LHCN-M2 (cell line): ENCODE measurements around the gene LGALS7. TPM values are rescaled to one million over a fixed set of nuclear protein-coding genes. Genes with fewer than 3 reads are reported as not detected.
"Not testable (repeated sequence)": the region's sequence is repeated elsewhere in the genome, so short reads cannot be mapped to it uniquely, and the experiment has no call there.

ENCODE experiments used
- DNase-seq: peaks from one replicate; pipeline ENCODE4 v3.0.0-alpha.2; 2012; ENCODE audit warnings: low read depth
- polyA plus RNA-seq: library from polyadenylated mRNA; unstranded; fragments of >200 nt; gene quantifications from one replicate; pipeline ENCODE4 v1.2.1, GENCODE V29; 2012; ENCODE audit warnings: missing spikeins
- total RNA-seq: library from RNA; depleted of rRNA; stranded (reverse); fragments of >200 nt; gene quantifications from 2 replicates; pipeline ENCODE4 v1.2.3, GENCODE V29; 2014; rRNA removed

The LGALS7 gene
- total RNA-seq, result not detected in 2 replicates
- polyA plus RNA-seq, result not detected

- DNase-seq, result no peak
These were observed at the start of gene LGALS7 for GRCh38 chr19:38773469-38774177. Gene LGALS7 (minus strand): TSS chr19:38773517. CDS start chr19:38773492, 25 bp downstream.

GRCh38 chr19:38821230-38821825, 48.0 kb upstream of the LGALS7 start:
- not testable (repeated sequence) for DNase-seq

- DNase-seq, result no peak
These were observed 46.1 kb upstream of the LGALS7 start for GRCh38 chr19:38819231-38819920.

GRCh38 chr19:38817081-38817480, 43.8 kb upstream of the LGALS7 start:
- DNase-seq, result no peak

- no peak for DNase-seq
These were observed 42.9 kb upstream of the LGALS7 start for GRCh38 chr19:38816131-38816750.

- no peak for DNase-seq
These were observed 42.0 kb upstream of the LGALS7 start for GRCh38 chr19:38815059-38816001.

- not testable (repeated sequence) for DNase-seq
These were observed 40.6 kb upstream of the LGALS7 start for GRCh38 chr19:38813932-38814331.

- no peak for DNase-seq
These were observed 40.0 kb upstream of the LGALS7 start for GRCh38 chr19:38813323-38813722.

- DNase-seq, result no peak
These were observed 39.6 kb upstream of the LGALS7 start, which contains the start of gene LGALS4 for GRCh38 chr19:38812841-38813320. Gene LGALS4 (minus strand): TSS chr19:38812945. CDS start chr19:38812886, 59 bp downstream.

GRCh38 chr19:38812009-38812840, 38.9 kb upstream of the LGALS7 start:
- DNase-seq, result no peak

GRCh38 chr19:38809592-38810252, 36.4 kb upstream of the LGALS7 start:
- DNase-seq, result no peak

- DNase-seq, result no peak
These were observed 35.4 kb upstream of the LGALS7 start for GRCh38 chr19:38808741-38809140.

- DNase-seq, result peak; percentile 66
These were observed 34.2 kb upstream of the LGALS7 start for GRCh38 chr19:38807374-38808098.

GRCh38 chr19:38806371-38806770, 33.1 kb upstream of the LGALS7 start:
- DNase-seq, result no peak

GRCh38 chr19:38805180-38805579, 31.9 kb upstream of the LGALS7 start:
- peak; percentile 12 for DNase-seq

- no peak for DNase-seq
These were observed 30.2 kb upstream of the LGALS7 start for GRCh38 chr19:38803543-38803942.

- peak; percentile 14 for DNase-seq
These were observed 28.2 kb upstream of the LGALS7 start for GRCh38 chr19:38801359-38802095.
